Progenitor cell of endocrine pancreas (in vitro differentiated cells): ENCODE data around the gene SREBF2. TPM values are rescaled to one million over a fixed set of nuclear protein-coding genes. Genes with fewer than 3 reads are reported as not detected.

Experiments used
- DNase-seq: peaks from one replicate; pipeline ENCODE4 v3.0.0; 2021; ENCODE audit warnings: low spot score; ENCODE audit not compliant: unreplicated experiment
- H3K27ac Mint-ChIP-seq: 2 replicates; pipeline ENCODE4 v1.8.0; 2021; ENCODE audit warnings: mild to moderate bottlenecking, moderate library complexity, mixed read lengths
- H3K27me3 Mint-ChIP-seq: 2 replicates; pipeline ENCODE4 v1.8.0; 2021; ENCODE audit warnings: mixed read lengths
- H3K36me3 Mint-ChIP-seq: 2 replicates; pipeline ENCODE4 v1.8.0; 2022; ENCODE audit warnings: mixed read lengths; ENCODE audit not compliant: insufficient read depth
- H3K4me1 Mint-ChIP-seq: 2 replicates; pipeline ENCODE4 v1.8.0; 2021; ENCODE audit warnings: low read depth, mixed read lengths
- H3K4me3 Mint-ChIP-seq: 2 replicates; pipeline ENCODE4 v1.8.0; 2021; ENCODE audit warnings: low read depth, mild to moderate bottlenecking, moderate library complexity, mixed read lengths
- H3K9me3 Mint-ChIP-seq: 2 replicates; pipeline ENCODE4 v1.8.0; 2021; ENCODE audit warnings: low read depth, mixed read lengths
- CTCF ChIP-seq: fragments of 200-600 bp; sonication (generic); IDR thresholded peaks from one replicate; pipeline ENCODE4 v1.5.0; 2021; ENCODE audit warnings: antibody characterized with exemption, mild to moderate bottlenecking; ENCODE audit not compliant: unreplicated experiment
- total RNA-seq: library from RNA; stranded (reverse); gene quantifications from 2 replicates; pipeline ENCODE4 v1.2.1, GENCODE V29; 2021

The SREBF2 gene
- total RNA-seq, 1 donor from 2014 or later = 156 TPM

GRCh38 chr22:41907436-41908401, 74.8 kb downstream of the SREBF2 start:
- peaks cover 29% of the 10 kb centered on the region for H3K27me3 Mint-ChIP-seq
- H3K36me3 Mint-ChIP-seq = peaks cover 9% of the 10 kb centered on the region
- H3K4me1 Mint-ChIP-seq = no peaks in the 10 kb centered on the region
- H3K9me3 Mint-ChIP-seq = no peaks in the 10 kb centered on the region
- TF ChIP-seq CTCF = no peak
- DNase-seq = no peak
- H3K4me3 Mint-ChIP-seq = no peak overlapping the region
- H3K27ac Mint-ChIP-seq = no peak overlapping the region

- Mint-ChIP-seq H3K4me1 (peaks cover 1% of the 10 kb centered on the region), H3K9me3 (no peaks in the 10 kb centered on the region), H3K4me3 (no peak overlapping the region), H3K36me3 (peaks cover 9% of the 10 kb centered on the region), H3K27me3 (peaks cover 37% of the 10 kb centered on the region), H3K27ac (no peak overlapping the region)
- TF ChIP-seq CTCF = no peak
- no peak for DNase-seq
Observed at GRCh38 chr22:41908411-41909309, 75.8 kb downstream of the SREBF2 start.

GRCh38 chr22:41909310-41910049, 76.6 kb downstream of the SREBF2 start:
- peaks cover 6% of the 10 kb centered on the region for H3K36me3 Mint-ChIP-seq
- no peak for TF ChIP-seq CTCF
- no peak overlapping the region for H3K27ac Mint-ChIP-seq
- H3K27me3 Mint-ChIP-seq = peaks cover 37% of the 10 kb centered on the region
- H3K4me3 Mint-ChIP-seq = no peak overlapping the region
- peaks cover 1% of the 10 kb centered on the region for H3K4me1 Mint-ChIP-seq
- DNase-seq = no peak
- no peaks in the 10 kb centered on the region for H3K9me3 Mint-ChIP-seq

- Mint-ChIP-seq H3K27ac (no peak overlapping the region), H3K4me3 (no peak overlapping the region), H3K36me3 (peaks cover 6% of the 10 kb centered on the region), H3K9me3 (no peaks in the 10 kb centered on the region), H3K4me1 (peaks cover 1% of the 10 kb centered on the region), H3K27me3 (peaks cover 39% of the 10 kb centered on the region)
- DNase-seq = no peak
- TF ChIP-seq CTCF = no peak
Observed at GRCh38 chr22:41910050-41911000, 77.4 kb downstream of the SREBF2 start.
